SJCRH30 (cell line): ENCODE results near the gene LAMA4. TPM values are rescaled to one million over a fixed set of nuclear protein-coding genes. Genes with fewer than 3 reads are reported as not detected.
A peak's percentile ranks its signal among the peaks of the same experiment; 100 is the strongest.

Source experiments
- DNase-seq, 2 experiments: peaks; one replicate each; pipeline ENCODE4 v3.0.0-alpha.2; 2015 to 2020
- H3K27ac ChIP-seq: fragments of 250-450 bp; sonication (Bioruptor Pico); 2 replicates; pipeline ENCODE4 v1.5.1; 2020; ENCODE audit warnings: mild to moderate bottlenecking, moderate library complexity
- H3K27me3 ChIP-seq: fragments of 250-450 bp; sonication (Bioruptor Pico); 2 replicates; pipeline ENCODE4 v1.5.1; 2020; ENCODE audit warnings: mild to moderate bottlenecking, moderate library complexity
- H3K36me3 ChIP-seq: fragments of 250-450 bp; sonication (Bioruptor Pico); 2 replicates; pipeline ENCODE4 v1.5.1; 2020; ENCODE audit warnings: mild to moderate bottlenecking, moderate library complexity
- H3K4me1 ChIP-seq: fragments of 250-450 bp; sonication (Bioruptor Pico); 2 replicates; pipeline ENCODE4 v1.5.1; 2020; ENCODE audit warnings: mild to moderate bottlenecking, moderate library complexity
- H3K4me3 ChIP-seq: fragments of 250-450 bp; sonication (Bioruptor Pico); 2 replicates; pipeline ENCODE4 v1.5.1; 2020; ENCODE audit warnings: mild to moderate bottlenecking, moderate library complexity
- H3K9me3 ChIP-seq: fragments of 250-450 bp; sonication (Bioruptor Pico); replicated peaks from 2 replicates; pipeline ENCODE4 v1.5.1; 2020; ENCODE audit warnings: mild to moderate bottlenecking, moderate library complexity
- total RNA-seq: library from RNA; depleted of rRNA; stranded (reverse); fragments of >200 nt; shearing (Covaris generic); gene quantifications from 2 replicates; pipeline ENCODE4 v1.2.3, GENCODE V29; 2014

Gene LAMA4
- total RNA-seq, 1 experiment from 2014 or later = 28.5 TPM

- DNase-seq = peak; percentile 16 to 28
- H3K9me3 ChIP-seq = no peaks in the 10 kb centered on the region
- H3K27ac ChIP-seq = peak overlapping the region; percentile 20; the same call in 1 of the 2 replicates
- no peak overlapping the region for H3K4me3 ChIP-seq
- H3K4me1 ChIP-seq = peaks cover 35% of the 10 kb centered on the region
- no peaks in the 10 kb centered on the region for H3K27me3 ChIP-seq
- no peaks in the 10 kb centered on the region for H3K36me3 ChIP-seq
Observed at GRCh38 chr6:112221981-112222852, 32.1 kb downstream of the LAMA4 start.

GRCh38 chr6:112221561-112221960, 32.8 kb downstream of the LAMA4 start:
- no peaks in the 10 kb centered on the region for H3K9me3 ChIP-seq
- H3K27ac ChIP-seq = peak overlapping the region; percentile 20; the same call in 1 of the 2 replicates
- DNase-seq = no peak
- H3K4me1 ChIP-seq = peaks cover 42% of the 10 kb centered on the region
- no peaks in the 10 kb centered on the region for H3K36me3 ChIP-seq
- H3K4me3 ChIP-seq = no peak overlapping the region
- H3K27me3 ChIP-seq = no peaks in the 10 kb centered on the region

GRCh38 chr6:112218563-112218962, 35.8 kb downstream of the LAMA4 start:
- Histone ChIP-seq H3K36me3 (no peaks in the 10 kb centered on the region), H3K4me1 (peaks cover 70% of the 10 kb centered on the region), H3K27ac (no peak overlapping the region), H3K4me3 (no peak overlapping the region), H3K27me3 (no peaks in the 10 kb centered on the region), H3K9me3 (no peaks in the 10 kb centered on the region)
- no peak for DNase-seq

GRCh38 chr6:112216662-112217551, 37.5 kb downstream of the LAMA4 start:
- H3K36me3 ChIP-seq = no peaks in the 10 kb centered on the region
- H3K27ac ChIP-seq = peak overlapping the region; percentile 91
- peak; percentile 51 to 72 for DNase-seq
- no peaks in the 10 kb centered on the region for H3K9me3 ChIP-seq
- H3K4me1 ChIP-seq = peaks cover 58% of the 10 kb centered on the region
- no peaks in the 10 kb centered on the region for H3K27me3 ChIP-seq
- no peak overlapping the region for H3K4me3 ChIP-seq

- Histone ChIP-seq H3K4me1 (peaks cover 52% of the 10 kb centered on the region), H3K36me3 (no peaks in the 10 kb centered on the region), H3K27ac (peak overlapping the region; percentile 91), H3K27me3 (no peaks in the 10 kb centered on the region), H3K9me3 (no peaks in the 10 kb centered on the region), H3K4me3 (no peak overlapping the region)
- DNase-seq = peak; percentile 89 to 94
Observed at GRCh38 chr6:112215488-112216284, 38.7 kb downstream of the LAMA4 start.

- no peaks in the 10 kb centered on the region for H3K36me3 ChIP-seq
- H3K4me1 ChIP-seq = peaks cover 52% of the 10 kb centered on the region
- H3K4me3 ChIP-seq = no peak overlapping the region
- H3K27ac ChIP-seq = peak overlapping the region; percentile 91
- no peaks in the 10 kb centered on the region for H3K27me3 ChIP-seq
- DNase-seq = peak; percentile 68 to 90
- H3K9me3 ChIP-seq = no peaks in the 10 kb centered on the region
Observed at GRCh38 chr6:112214739-112215269, 39.6 kb downstream of the LAMA4 start.

GRCh38 chr6:112210852-112211251, 43.5 kb downstream of the LAMA4 start:
- no peak for DNase-seq
- Histone ChIP-seq H3K27me3 (no peaks in the 10 kb centered on the region), H3K9me3 (no peaks in the 10 kb centered on the region), H3K27ac (no peak overlapping the region), H3K36me3 (no peaks in the 10 kb centered on the region), H3K4me1 (peaks cover 26% of the 10 kb centered on the region), H3K4me3 (no peak overlapping the region)

DNA sequence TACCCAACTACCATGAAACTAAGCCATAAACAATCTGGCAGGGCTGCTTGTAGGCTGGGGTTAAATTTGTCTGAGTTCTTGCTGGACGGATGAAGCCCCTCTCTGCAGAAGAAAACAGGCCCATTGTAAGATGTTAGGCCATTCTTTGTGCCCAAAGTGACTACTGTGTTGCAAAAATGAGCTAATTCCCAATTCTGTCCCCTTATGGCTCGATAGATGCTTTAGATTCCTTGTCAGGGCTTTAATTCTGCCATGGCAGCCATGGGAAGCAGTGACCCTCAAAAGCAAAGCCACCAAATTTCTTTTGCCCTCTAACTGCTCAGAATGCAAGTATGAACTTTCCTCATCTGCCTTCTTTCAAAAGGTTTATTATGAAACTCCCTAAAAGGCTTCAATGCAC, 45.2 kb downstream of the LAMA4 start:
- H3K4me1 ChIP-seq = peaks cover 10% of the 10 kb centered on the region; the same call in 1 of the 2 replicates
- no peaks in the 10 kb centered on the region for H3K36me3 ChIP-seq
- H3K27me3 ChIP-seq = no peaks in the 10 kb centered on the region
- no peaks in the 10 kb centered on the region for H3K9me3 ChIP-seq
- no peak overlapping the region for H3K27ac ChIP-seq
- no peak overlapping the region for H3K4me3 ChIP-seq
- no peak for DNase-seq

DNA sequence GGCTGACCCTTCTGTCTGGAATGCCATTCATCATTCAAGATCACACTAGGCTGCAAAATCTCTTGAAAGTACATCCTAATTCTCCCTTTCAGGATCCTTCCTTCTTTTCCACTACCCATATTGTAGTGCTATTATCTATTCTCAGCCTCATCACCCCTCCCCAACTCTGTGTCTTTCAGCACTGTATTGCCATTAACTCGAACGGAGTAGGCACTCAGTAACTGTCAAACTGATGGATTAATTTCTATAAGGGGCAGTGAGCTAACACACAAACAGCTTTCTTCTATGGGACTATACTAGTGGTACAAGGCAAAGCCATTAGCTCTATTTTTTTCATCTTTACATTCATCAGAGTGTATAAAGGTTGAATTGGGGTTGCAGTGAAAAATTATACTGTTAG, 46.6 kb downstream of the LAMA4 start:
- H3K27me3 ChIP-seq = no peaks in the 10 kb centered on the region
- H3K9me3 ChIP-seq = no peaks in the 10 kb centered on the region
- DNase-seq = no peak
- no peak overlapping the region for H3K4me3 ChIP-seq
- no peaks in the 10 kb centered on the region for H3K36me3 ChIP-seq
- H3K27ac ChIP-seq = no peak overlapping the region
- H3K4me1 ChIP-seq = 0 out of 2 replicates have a peak, but pooled peaks cover 4% of the 10 kb centered on the region

- Histone ChIP-seq H3K9me3 (no peaks in the 10 kb centered on the region), H3K36me3 (no peaks in the 10 kb centered on the region), H3K4me3 (no peak overlapping the region), H3K4me1 (0 out of 2 replicates have a peak, but pooled peaks cover 8% of the 10 kb centered on the region), H3K27ac (no peak overlapping the region), H3K27me3 (no peaks in the 10 kb centered on the region)
- no peak for DNase-seq
Observed at GRCh38 chr6:112207131-112207530, 47.2 kb downstream of the LAMA4 start.

- Histone ChIP-seq H3K27me3 (no peaks in the 10 kb centered on the region), H3K4me1 (0 out of 2 replicates have a peak, but pooled peaks cover 8% of the 10 kb centered on the region), H3K9me3 (no peaks in the 10 kb centered on the region), H3K27ac (no peak overlapping the region), H3K36me3 (no peaks in the 10 kb centered on the region), H3K4me3 (no peak overlapping the region)
- DNase-seq = no peak
Observed at GRCh38 chr6:112206110-112206458, 48.3 kb downstream of the LAMA4 start.

- no peaks in the 10 kb centered on the region for H3K9me3 ChIP-seq
- no peaks in the 10 kb centered on the region for H3K36me3 ChIP-seq
- no peak for DNase-seq
- 0 out of 2 replicates have a peak, but pooled peaks cover 8% of the 10 kb centered on the region for H3K4me1 ChIP-seq
- H3K27me3 ChIP-seq = no peaks in the 10 kb centered on the region
- H3K27ac ChIP-seq = no peak overlapping the region
- H3K4me3 ChIP-seq = no peak overlapping the region
Observed at GRCh38 chr6:112205427-112206109, 48.8 kb downstream of the LAMA4 start.

DNA sequence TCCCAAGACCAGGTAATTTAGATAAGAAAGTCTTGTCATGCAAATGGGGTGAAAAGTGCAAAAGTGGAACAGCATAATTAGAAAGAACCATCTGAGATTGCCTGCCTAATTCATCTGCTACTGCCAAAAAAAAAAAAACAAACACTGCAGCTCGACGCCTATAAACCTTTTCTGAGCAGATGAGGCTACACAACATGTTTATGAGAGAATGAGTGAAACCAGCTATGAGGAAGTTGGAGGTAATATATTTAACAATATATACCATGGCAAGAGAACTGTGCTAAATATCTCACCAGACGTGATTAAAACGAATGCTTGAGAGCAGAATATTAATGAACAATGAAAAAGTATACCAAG, 50.0 kb downstream of the LAMA4 start:
- H3K36me3 ChIP-seq = no peaks in the 10 kb centered on the region
- H3K4me3 ChIP-seq = no peak overlapping the region
- no peak overlapping the region for H3K27ac ChIP-seq
- no peak for DNase-seq
- H3K9me3 ChIP-seq = no peaks in the 10 kb centered on the region
- 0 out of 2 replicates have a peak, but pooled peaks cover 8% of the 10 kb centered on the region for H3K4me1 ChIP-seq
- H3K27me3 ChIP-seq = no peaks in the 10 kb centered on the region
